Ovary (tissue), 9 donors: ENCODE results near the gene RGS9BP. TPM values are rescaled to one million over a fixed set of nuclear protein-coding genes. Genes with fewer than 3 reads are reported as not detected.

ENCODE experiments used
- DNase-seq, 5 donors: peaks; one replicate each; pipeline ENCODE4 v3.0.0-alpha.2; 2019 to 2020
- H3K27ac ChIP-seq, 2 donors: fragments of 200-600 bp; one replicate each; pipeline versions ENCODE4 v1.5.1 to v1.8.0; 2019 to 2022
- H3K27me3 ChIP-seq: fragments of 200-600 bp; one replicate; pipeline ENCODE4 v1.8.0; 2022
- H3K36me3 ChIP-seq: fragments of 200-600 bp; sonication (generic); one replicate; pipeline ENCODE4 v1.5.1; 2019
- H3K4me1 ChIP-seq: one replicate; pipeline ENCODE4 v1.8.1; 2013; ENCODE audit warnings: mild to moderate bottlenecking, moderate library complexity; ENCODE audit not compliant: insufficient read depth
- H3K4me3 ChIP-seq: fragments of 200-600 bp; sonication (generic); one replicate; pipeline ENCODE4 v1.5.1; 2017
- H3K9me3 ChIP-seq, 2 donors: fragments of 200-600 bp in 1 of 2; sonication (generic) in 1 of 2; one replicate each; pipeline versions ENCODE4 v1.5.1 to v1.8.1; 2013 to 2019; ENCODE audit warnings: mild to moderate bottlenecking in 1 of 2, moderate library complexity in 1 of 2
- EP300 ChIP-seq: sonication (generic); formaldehyde crosslinking; IDR thresholded peaks from one replicate; pipeline ENCODE4 v1.6.1; 2017; ENCODE audit warnings: antibody characterized with exemption
- POLR2A ChIP-seq: fragments of 450-650 bp; IDR thresholded peaks from one replicate; pipeline ENCODE4 v1.6.1; 2017; ENCODE audit warnings: antibody characterized with exemption, mild to moderate bottlenecking, moderate library complexity
- WGBS, 3 donors: extraction: QIAGEN DNeasy Blood & Tissue Kit in 1 of 3; methylation state at CpG; one replicate each; pipeline versions ENCODE4 v1.1.5 to v1.1.7; 2013 to 2017; 5-methylcytosine and 5-hydroxymethylcytosine counted together
- intact Hi-C, 4 donors: fragments of 100-400 bp; cut with DNase I; formaldehyde crosslinking; loops; one replicate each; pipeline versions ENCODE4 v1.11.0 to v1.15.1; 2022 to 2023
- polyA plus RNA-seq, 2 donors: library from polyadenylated mRNA; stranded (reverse); fragments of 200-250 nt in 1 of 2; fragments of 350-450 nt in 1 of 2; fragmentation: Illumina TruSeq in 1 of 2; extraction: RNeasy Lipid Tissue Mini Kit (QIAGEN cat#74804) in 1 of 2; gene quantifications; one replicate each; pipeline ENCODE4 v1.2.3, GENCODE V29; 2013 to 2014
- total RNA-seq, 7 donors: library from RNA; depleted of rRNA in 2 of 7; stranded (reverse); fragments of >200 nt in 2 of 7; fragmentation: NEBNext Ultra II Directional in 3 of 7; extraction: Animal tissue kit (Norgen Biotek cat#: 25700) in 3 of 7; gene quantifications; one replicate each; pipeline versions ENCODE4 v1.1.0 to v1.2.4, GENCODE V29; 2016 to 2023
- TF ChIP-seq, protein P1 (sequence below), 3 donors: fragments of 450-650 bp in 2 of 3; fragments of 200-600 bp in 1 of 3; IDR thresholded peaks; one replicate each; pipeline versions ENCODE4 v1.5.1 to v1.8.0; 2016 to 2022; ENCODE audit warnings: antibody characterized with exemption in 3 of 3, mild to moderate bottlenecking in 1 of 3
- donor health status: DM: no; HTN: no; CAD: no; lungs with moderate emphysema.
- donor health status: DM: no; HTN: no; CAD: no.
- donor health status: Bipolar disorder and iron deficiency.
- donor health status: DM: yes; HTN: yes; CAD: no.
- donor health status: DM: no; HTN: no; CAD: no.
- donor health status: DM: yes; HTN: yes; CAD: no.

RGS9BP gene
- total and polyA plus RNA-seq, 9 donors: 0.06 to 0.31 (median 0.16) TPM; not detected in 5

DNA sequence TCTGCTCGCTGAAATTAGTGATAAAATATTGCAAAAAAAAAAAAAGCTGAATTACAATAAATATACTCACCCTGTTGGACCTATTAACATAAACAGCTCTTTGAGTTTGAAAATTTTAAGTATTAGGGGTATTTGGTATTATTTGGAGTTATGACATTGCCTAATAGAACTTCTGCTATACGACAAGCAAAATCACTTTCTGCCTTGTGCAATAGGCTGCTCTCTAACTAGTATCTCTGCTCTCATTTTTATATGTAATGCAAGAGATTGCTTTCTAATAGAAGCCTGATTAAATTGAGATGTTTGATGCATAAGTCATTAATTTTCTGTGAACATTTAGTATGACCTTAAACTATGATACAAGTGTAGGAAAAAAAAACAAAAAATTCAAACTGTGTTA is 5.3 kb downstream of the RGS9BP start:
- Histone ChIP-seq H3K27me3 (peaks cover 5% of the 10 kb centered on the region), H3K4me1 (no peaks in the 10 kb centered on the region), H3K4me3 (no peak overlapping the region), H3K9me3 (no peaks in the 10 kb centered on the region), H3K27ac (no peak overlapping the region), H3K36me3 (no peaks in the 10 kb centered on the region)
- 42 to 62% (median 45%) methylated on average over 2 of the region's 2 CpGs for WGBS, 3 donors
- no peak for TF ChIP-seq EP300
- TF ChIP-seq, protein P1, sequence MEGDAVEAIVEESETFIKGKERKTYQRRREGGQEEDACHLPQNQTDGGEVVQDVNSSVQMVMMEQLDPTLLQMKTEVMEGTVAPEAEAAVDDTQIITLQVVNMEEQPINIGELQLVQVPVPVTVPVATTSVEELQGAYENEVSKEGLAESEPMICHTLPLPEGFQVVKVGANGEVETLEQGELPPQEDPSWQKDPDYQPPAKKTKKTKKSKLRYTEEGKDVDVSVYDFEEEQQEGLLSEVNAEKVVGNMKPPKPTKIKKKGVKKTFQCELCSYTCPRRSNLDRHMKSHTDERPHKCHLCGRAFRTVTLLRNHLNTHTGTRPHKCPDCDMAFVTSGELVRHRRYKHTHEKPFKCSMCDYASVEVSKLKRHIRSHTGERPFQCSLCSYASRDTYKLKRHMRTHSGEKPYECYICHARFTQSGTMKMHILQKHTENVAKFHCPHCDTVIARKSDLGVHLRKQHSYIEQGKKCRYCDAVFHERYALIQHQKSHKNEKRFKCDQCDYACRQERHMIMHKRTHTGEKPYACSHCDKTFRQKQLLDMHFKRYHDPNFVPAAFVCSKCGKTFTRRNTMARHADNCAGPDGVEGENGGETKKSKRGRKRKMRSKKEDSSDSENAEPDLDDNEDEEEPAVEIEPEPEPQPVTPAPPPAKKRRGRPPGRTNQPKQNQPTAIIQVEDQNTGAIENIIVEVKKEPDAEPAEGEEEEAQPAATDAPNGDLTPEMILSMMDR (IDR thresholded peaks at IDR 0.05): no peak
- intact Hi-C loops: no loop called here
- no peak for DNase-seq

DNA sequence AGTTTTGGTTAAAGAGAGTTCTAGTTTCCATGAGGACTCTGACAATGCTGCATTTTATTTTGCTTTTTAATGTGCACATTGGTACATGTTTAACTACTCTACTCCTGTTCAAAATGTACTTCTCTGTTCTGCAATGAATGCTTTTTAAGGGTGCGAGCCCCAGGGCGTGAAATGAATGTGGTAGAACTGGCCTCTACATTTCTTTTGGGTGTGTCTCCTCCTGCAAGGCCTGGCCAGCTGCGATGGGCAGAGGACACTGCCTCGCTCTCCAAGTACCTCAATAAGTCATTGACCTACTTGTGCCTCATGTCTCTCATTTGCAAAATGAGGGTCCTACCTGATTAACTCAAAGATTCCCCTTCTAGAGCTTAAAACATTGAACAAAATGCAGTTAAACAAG is 6.7 kb downstream of the RGS9BP start:
- no peaks in the 10 kb centered on the region for H3K4me1 ChIP-seq
- H3K27me3 ChIP-seq: peaks cover 3% of the 10 kb centered on the region
- intact Hi-C loops: no loop called here
- H3K36me3 ChIP-seq: no peaks in the 10 kb centered on the region
- no peaks in the 10 kb centered on the region for H3K9me3 ChIP-seq
- no peak overlapping the region for H3K27ac ChIP-seq
- TF ChIP-seq POLR2A (no peak), EP300 (no peak)
- TF ChIP-seq, protein P1 (IDR thresholded peaks at IDR 0.05): no peak
- WGBS, 3 donors: 85 to 93% (median 90%) methylated on average over 4 of the region's 4 CpGs
- no peak for DNase-seq
- no peak overlapping the region for H3K4me3 ChIP-seq

DNA sequence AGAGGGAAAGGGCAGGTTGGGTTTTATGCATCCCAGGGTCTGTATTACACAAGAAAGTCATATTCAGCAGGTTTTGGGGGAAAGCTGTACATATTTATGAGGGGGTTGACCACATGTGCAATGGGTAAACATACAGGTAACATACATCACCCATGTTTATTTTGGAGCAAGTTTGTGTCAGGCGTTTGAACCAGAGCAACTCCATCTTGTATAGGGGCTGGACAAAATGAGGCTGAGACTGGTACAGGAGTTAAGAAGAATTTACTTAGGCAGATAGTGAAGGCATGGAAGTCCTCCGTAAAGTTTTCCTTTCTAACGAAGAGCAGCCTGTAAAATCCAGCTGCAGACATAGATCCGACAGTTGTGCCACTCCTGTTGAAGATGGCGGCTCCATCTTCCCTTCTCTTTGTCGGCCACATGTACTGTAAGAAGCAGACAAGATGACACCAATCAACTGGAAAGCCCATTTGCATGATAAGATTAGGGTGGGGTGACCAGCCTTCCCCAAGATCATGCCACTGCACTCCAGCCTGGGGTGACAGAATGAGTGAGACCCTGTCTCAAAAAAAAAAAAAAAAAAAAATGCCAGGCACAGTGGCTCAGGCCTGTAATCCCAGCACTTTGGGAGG is 11.3 kb downstream of the RGS9BP start:
- Histone ChIP-seq H3K36me3 (no peaks in the 10 kb centered on the region), H3K4me1 (peaks cover 2% of the 10 kb centered on the region), H3K27me3 (no peaks in the 10 kb centered on the region), H3K4me3 (no peak overlapping the region), H3K9me3 (no peaks in the 10 kb centered on the region), H3K27ac (no peak overlapping the region)
- intact Hi-C loops: no loop called here
- DNase-seq: no peak
- 73 to 93% (median 90%) methylated on average over 6 of the region's 6 CpGs for WGBS, 3 donors
- TF ChIP-seq, protein P1 (IDR thresholded peaks at IDR 0.05): no peak
- TF ChIP-seq EP300: no peak
- no peak for TF ChIP-seq POLR2A

DNA sequence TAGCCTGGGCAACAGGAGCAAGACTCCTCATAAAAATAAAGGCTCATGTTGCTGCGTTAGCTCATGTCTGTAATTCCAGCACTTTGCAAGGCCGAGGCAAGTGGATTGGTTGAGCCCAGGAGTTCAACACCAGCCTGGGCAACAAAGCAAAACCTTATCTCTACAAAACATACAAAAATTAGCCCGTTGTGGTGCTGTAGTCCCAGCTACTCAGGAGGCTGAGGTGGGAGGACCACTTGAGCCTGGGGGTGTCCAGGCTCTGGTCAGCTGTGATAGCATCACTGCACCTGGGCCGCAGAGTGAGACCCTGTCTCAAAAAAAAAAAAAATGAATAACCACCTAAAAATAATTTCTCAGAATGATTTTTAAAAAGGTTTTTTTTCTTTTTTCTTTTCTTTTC is 12.0 kb downstream of the RGS9BP start:
- DNase-seq: no peak
- Histone ChIP-seq H3K36me3 (no peaks in the 10 kb centered on the region), H3K9me3 (no peaks in the 10 kb centered on the region), H3K4me1 (peaks cover 6% of the 10 kb centered on the region), H3K27ac (no peak overlapping the region), H3K4me3 (no peak overlapping the region), H3K27me3 (no peaks in the 10 kb centered on the region)
- 77 to 87% (median 79%) methylated on average over 4 of the region's 4 CpGs for WGBS, 3 donors
- TF ChIP-seq POLR2A: no peak
- TF ChIP-seq, protein P1 (IDR thresholded peaks at IDR 0.05): no peak
- no peak for TF ChIP-seq EP300
- intact Hi-C loops: no loop called here
